HT-29 (cell line): Measurements from ENCODE around the gene PAPPA2. TPM values are rescaled to one million over a fixed set of nuclear protein-coding genes. Genes with fewer than 3 reads are reported as not detected.
"Not testable (repeated sequence)": the region's sequence is repeated elsewhere in the genome, so short reads cannot be mapped to it uniquely, and the experiment has no call there.

Experiments used
- DNase-seq: peaks from one replicate; pipeline ENCODE4 v3.0.0-alpha.2; 2015; ENCODE audit warnings: low spot score
- total RNA-seq: library from RNA; depleted of rRNA; stranded (reverse); fragments of >200 nt; shearing (Covaris generic); gene quantifications from 2 replicates; pipeline ENCODE4 v1.2.3, GENCODE V29; 2014; rRNA removed

Gene PAPPA2
- total RNA-seq: not detected in 2 replicates

DNA sequence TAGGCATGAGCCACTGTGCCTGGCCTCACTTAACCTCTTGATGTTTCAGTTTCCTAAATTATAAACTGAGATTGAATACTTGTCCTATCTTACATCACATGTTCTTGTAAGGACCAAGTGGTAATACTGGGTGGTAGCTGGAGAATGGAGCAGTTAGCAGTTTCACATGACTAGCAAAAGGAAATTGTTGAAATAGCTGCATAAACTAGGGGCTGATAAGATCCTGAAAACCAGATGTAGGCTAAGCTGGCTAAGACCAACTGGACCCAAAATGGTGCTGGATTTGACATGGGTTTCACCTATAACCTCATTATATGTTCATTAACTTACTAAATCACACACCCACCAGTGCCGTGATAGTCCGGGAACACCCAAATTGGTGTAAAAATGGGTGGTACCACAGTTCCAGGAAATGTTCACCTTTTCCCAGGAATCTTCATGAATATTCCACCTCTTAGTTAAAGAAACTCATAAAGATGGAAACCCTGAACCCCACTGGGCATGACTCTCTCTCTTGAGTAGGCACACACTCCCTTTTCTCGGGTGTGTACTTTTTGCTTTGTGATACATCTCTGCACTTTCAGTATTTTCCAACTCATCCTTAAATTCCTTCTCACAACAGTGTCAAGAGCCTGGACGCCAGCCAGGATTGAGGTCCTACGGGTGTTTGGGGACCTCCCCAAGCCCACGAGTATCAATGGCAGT is at the start of gene PAPPA2:
TSS of gene PAPPA2 (plus strand) at position 502 of the 705 bp plus-strand sequence. CDS start 93,148 bp downstream, outside the sequence.
- no peak for DNase-seq

GRCh38 chr1:176416777-176417176 is 46.2 kb upstream of the PAPPA2 start:
- DNase-seq: no peak

GRCh38 chr1:176419608-176420007 is 43.4 kb upstream of the PAPPA2 start:
- not testable (repeated sequence) for DNase-seq

- DNase-seq: no peak
Observed at GRCh38 chr1:176434234-176434633, 28.7 kb upstream of the PAPPA2 start.

DNA sequence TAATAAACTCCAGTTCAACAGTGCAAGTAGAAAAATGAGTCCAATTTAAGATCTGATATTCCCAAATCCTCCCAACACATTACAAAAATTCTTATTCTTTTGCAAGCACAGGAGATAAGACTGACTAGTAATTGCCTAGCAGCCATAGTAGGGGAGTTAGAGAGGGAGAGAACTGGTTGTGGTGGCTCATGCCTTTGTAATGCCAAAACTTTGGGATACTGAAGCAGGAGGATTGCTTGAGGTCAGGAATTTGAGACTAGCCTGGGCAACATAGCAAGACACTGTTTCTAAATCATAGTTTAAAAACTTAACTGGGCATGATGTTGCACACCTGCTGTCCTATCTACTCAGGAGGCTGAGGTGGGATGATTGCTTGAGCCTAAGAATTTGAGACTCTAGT is 26.7 kb upstream of the PAPPA2 start:
- DNase-seq: no peak

DNA sequence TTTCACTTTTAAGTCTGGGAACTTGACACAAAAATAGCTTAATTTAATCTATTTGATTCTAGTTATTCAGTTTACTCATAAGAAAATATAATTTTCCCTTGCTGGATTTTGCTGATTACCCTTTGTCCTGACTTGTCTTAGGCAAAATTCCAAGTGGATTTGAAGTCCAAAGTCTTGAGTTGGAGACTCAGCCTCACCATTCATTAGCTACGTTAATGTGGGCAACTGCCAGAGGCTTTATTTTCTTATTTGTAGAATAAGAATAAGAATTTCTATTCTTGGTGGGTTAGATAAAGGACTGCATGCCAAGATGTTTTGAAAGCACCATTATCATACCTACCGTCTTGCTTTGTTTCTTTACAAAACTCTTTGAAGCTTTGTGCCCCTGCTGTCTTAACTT is 22.8 kb upstream of the PAPPA2 start:
- no peak for DNase-seq

- DNase-seq: no peak
Observed at GRCh38 chr1:176444286-176444685, 18.7 kb upstream of the PAPPA2 start.

DNA sequence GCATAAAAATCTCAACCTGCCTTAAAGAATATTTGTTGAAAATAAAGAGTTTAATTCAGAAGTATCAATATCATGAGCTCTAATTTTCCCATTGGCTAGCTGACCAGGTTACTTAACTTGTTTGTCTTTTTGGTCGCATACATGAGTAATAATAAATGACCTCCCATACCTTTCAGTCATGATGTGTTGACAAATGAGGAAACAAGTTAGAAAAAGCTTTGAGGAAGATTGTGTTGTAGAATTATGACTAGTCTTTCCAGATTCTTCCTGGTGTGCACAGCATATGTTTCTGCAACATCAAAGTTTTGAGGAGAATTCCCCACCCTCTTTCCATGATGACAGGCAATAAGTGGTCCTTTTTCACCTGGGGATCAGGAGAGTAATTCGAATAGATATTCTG is 17.6 kb upstream of the PAPPA2 start:
- no peak for DNase-seq

- DNase-seq: no peak
Observed at GRCh38 chr1:176448340-176448739, 14.6 kb upstream of the PAPPA2 start.

- DNase-seq: peak; percentile 31
Observed at GRCh38 chr1:176450526-176450925, 12.4 kb upstream of the PAPPA2 start.

DNA sequence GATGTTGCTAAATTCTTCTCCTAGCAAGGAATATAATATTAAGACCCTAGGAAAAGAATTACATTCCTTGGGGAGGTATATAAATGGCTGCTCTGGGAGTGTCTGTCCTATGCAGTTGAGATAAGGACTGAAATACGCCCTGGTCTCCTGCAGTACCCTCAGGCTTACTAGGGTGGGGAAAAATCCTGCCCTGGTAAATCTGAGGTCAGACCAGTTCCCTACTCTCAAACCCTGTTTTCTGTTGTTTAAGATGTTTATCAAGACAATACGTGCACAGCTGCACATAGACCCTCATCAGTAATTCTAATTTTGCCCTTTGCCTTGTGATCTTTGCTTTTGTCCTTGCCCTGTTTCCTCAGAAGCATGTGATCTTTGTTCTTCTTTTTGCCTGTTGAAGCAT is 11.2 kb upstream of the PAPPA2 start:
- DNase-seq: not testable (repeated sequence)

DNA sequence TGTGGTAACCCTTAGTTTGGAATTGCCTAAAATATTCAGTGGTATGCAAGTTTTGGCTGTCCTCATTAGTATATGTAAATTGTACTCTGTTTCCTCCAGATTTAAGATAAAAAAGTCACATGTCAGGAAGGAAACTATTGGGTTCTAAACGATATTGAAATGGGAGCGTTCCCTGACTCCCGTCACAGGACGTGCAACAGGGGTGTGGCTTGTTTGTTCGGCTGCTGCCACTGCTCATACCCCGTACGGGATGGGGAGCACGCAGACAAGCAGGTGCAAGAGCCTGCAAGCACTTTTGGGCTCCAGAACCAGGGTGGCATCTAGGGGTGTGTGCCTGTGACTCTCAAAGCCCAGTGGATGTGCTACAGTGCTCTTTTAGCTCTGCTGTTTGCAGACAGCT is 6.2 kb upstream of the PAPPA2 start:
- DNase-seq: no peak

DNA sequence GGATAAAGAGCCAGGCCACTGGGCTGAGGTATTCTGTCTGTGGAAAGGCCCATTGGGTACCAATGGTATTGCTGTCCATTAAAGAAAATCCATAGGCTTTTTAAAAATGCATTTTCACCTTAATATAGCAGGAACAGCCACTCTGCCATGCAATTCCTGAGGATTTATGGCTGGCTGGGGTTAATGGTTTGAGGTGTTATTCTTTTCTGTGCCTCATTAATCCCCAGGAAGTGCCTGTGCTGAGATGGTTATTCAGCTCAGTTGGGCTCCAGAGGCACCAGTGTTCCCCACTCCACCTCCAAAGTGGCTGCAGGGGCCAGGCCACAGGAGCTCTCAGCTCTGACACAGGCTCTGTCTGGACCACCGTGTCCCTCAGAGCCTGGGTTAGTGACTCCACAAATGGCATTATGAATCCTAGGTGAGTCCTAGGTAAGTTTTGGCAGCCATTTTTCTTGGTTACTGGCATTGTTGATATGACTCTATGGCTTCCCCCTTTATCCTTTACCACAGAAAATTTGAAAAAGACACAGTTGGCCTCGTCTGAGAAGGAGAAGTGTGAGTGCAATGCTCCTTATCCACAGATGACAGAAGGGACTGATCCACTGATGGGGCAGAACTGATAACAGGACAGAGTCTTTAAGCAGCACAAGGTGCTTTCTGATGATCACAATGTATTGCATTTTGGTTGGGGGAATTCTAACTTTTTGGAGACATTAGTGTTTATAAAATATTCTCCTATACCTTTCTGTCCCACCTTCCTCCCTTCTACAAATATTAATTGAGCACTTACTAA is 2.2 kb upstream of the PAPPA2 start:
- DNase-seq: no peak

- no peak for DNase-seq
Observed at GRCh38 chr1:176461576-176461975, 1.4 kb upstream of the PAPPA2 start.

- DNase-seq: peak; percentile 47
Observed at GRCh38 chr1:176466514-176466913, 3.5 kb downstream of the PAPPA2 start.

GRCh38 chr1:176469450-176470010 is 6.6 kb downstream of the PAPPA2 start:
- DNase-seq: no peak

DNA sequence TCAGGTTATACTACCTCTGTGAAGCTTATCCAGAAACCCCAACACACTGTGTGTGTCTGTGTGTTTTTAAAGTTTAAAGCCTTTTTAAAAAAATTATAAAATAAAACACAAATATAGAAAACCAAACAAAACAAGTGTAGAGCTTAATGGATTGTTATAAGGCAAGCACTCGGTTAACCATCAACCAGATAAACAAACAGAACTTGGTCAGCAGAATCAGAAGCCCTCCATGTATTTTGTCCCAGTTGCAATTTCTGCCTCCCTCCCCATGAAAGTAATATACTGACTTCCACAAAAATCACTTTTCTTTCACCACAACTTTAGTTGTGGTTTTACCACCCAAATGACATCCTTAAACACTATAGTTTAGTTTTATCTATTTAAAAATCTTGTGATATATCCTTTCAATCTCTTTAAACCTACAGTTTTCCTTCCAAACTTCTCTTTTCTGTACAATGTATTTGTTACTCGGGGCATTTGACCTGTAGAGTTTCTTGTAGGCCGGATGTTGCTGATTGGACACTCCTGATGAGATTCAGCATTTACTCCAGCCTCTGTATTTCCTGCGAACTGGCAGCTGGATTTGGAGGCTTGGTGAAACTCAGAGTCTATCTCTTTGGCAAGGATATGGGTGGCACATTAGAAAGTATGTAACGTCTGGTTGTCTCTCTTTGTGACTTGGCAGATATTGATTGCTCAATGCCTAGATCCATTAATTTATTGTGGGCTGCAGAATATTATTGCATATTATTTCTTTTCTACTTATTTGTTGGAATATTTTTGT is 8.6 kb downstream of the PAPPA2 start:
- no peak for DNase-seq

- no peak for DNase-seq
Observed at GRCh38 chr1:176479971-176480370, 17.0 kb downstream of the PAPPA2 start.

DNA sequence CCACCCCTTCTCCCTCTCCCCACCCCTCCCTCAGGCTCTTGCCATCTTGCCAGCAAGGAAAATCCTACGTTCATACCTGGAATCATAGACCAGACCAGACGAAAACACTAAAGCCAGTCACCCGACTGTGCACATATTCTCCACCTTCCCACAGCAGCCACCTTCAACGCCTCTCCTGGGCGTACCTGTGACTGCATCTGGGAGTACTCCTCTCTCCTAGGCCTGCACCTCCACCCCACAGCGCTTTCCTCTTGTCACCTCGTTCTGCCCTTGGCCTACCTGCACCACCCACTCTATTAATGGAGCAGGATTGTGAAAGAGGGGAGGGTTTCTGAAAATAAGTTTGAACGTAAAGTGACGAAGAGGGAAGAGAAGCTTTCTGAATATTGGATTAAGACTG is 17.8 kb downstream of the PAPPA2 start:
- DNase-seq: no peak

- no peak for DNase-seq
Observed at GRCh38 chr1:176485083-176485482, 22.1 kb downstream of the PAPPA2 start.

GRCh38 chr1:176494436-176494835 is 31.5 kb downstream of the PAPPA2 start:
- no peak for DNase-seq

DNA sequence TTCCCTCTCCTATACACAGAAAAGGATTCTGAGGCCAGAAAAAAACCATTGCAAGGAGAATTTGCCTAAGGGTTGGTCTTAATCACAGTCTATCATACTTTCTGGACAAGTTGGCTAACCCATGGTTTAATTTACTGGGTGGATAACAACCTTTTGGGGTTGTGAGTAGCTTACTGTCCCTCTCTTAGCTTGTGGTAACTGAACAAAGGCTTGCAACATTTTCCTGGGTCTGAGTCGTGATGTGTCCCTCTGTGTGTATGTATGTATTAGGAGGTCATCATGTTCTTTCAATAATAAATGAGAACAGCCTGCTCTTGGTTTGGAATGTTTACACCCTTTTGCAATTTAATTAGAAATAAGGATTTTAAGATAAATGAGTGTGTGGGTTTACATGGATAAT is 36.7 kb downstream of the PAPPA2 start:
- no peak for DNase-seq
